GM23338 (cell line): ENCODE results near the gene NEU3. TPM values are rescaled to one million over a fixed set of nuclear protein-coding genes. Genes with fewer than 3 reads are reported as not detected.

Experiments
- ATAC-seq: fragments of 200-7000 bp; cut with Tn5 transposase; 3 replicates; pipeline ENCODE4 v1.9.1; 2020
- DNase-seq: peaks from one replicate; pipeline ENCODE4 v3.0.0-alpha.2; 2015; ENCODE audit warnings: low spot score
- H2AFZ ChIP-seq: fragments of 200-600 bp; sonication (generic); 2 replicates; pipeline ENCODE4 v1.8.0; 2016; ENCODE audit warnings: antibody characterized with exemption, mild to moderate bottlenecking, moderate library complexity
- H3F3A ChIP-seq: fragments of 200-600 bp; sonication (generic); replicated peaks from 2 replicates; pipeline ENCODE4 v1.8.0; 2017; ENCODE audit warnings: antibody characterized with exemption, mixed run types, low read depth
- H3K27ac ChIP-seq: fragments of 200-600 bp; sonication (generic); 2 replicates; pipeline ENCODE4 v1.6.1; 2016; ENCODE audit warnings: low read depth
- H3K27me3 ChIP-seq: fragments of 200-600 bp; sonication (generic); 2 replicates; pipeline ENCODE4 v1.8.0; 2016; ENCODE audit warnings: mild to moderate bottlenecking, mixed run types, moderate library complexity; ENCODE audit not compliant: insufficient read depth
- H3K36me3 ChIP-seq: fragments of 200-600 bp; sonication (generic); 2 replicates; pipeline ENCODE4 v1.8.0; 2016; ENCODE audit warnings: mild to moderate bottlenecking; ENCODE audit not compliant: insufficient read depth
- H3K4me1 ChIP-seq: fragments of 200-600 bp; sonication (generic); 2 replicates; pipeline ENCODE4 v1.8.0; 2016; ENCODE audit warnings: mild to moderate bottlenecking, moderate library complexity; ENCODE audit not compliant: insufficient read depth
- H3K4me2 ChIP-seq: fragments of 200-600 bp; sonication (generic); 2 replicates; pipeline ENCODE4 v1.7.1; 2017; ENCODE audit warnings: mixed run types
- H3K4me3 ChIP-seq: fragments of 200-600 bp; sonication (generic); 2 replicates; pipeline ENCODE4 v1.6.1; 2016; ENCODE audit warnings: mixed run types
- H3K79me2 ChIP-seq: fragments of 200-600 bp; sonication (generic); replicated peaks from 2 replicates; pipeline ENCODE4 v1.8.0; 2017; ENCODE audit warnings: mild to moderate bottlenecking; ENCODE audit not compliant: insufficient read depth
- H3K9me2 ChIP-seq: fragments of 200-600 bp; sonication (generic); 2 replicates; pipeline ENCODE4 v1.8.0; 2017; ENCODE audit not compliant: insufficient read depth
- H4K20me1 ChIP-seq: fragments of 200-600 bp; sonication (generic); replicated peaks from 2 replicates; pipeline ENCODE4 v1.8.0; 2017; ENCODE audit warnings: mild to moderate bottlenecking; ENCODE audit not compliant: insufficient read depth
- H3K27ac Mint-ChIP-seq: 2 replicates; pipeline ENCODE4 v1.8.0; 2020; ENCODE audit warnings: inconsistent platforms, mild to moderate bottlenecking, moderate library complexity, mixed read lengths
- H3K27me3 Mint-ChIP-seq: 3 replicates; pipeline ENCODE4 v1.8.0; 2022; ENCODE audit warnings: low read depth, mild to moderate bottlenecking, moderate library complexity, mixed read lengths, inconsistent platforms; ENCODE audit not compliant: insufficient read depth, poor library complexity
- H3K36me3 Mint-ChIP-seq: 3 replicates; pipeline ENCODE4 v1.8.0; 2021; ENCODE audit warnings: low read depth, mild to moderate bottlenecking, inconsistent platforms, moderate library complexity, mixed read lengths
- H3K4me1 Mint-ChIP-seq: 3 replicates; pipeline ENCODE4 v1.8.0; 2020; ENCODE audit warnings: mild to moderate bottlenecking, inconsistent platforms, mixed read lengths
- H3K4me3 Mint-ChIP-seq: 3 replicates; pipeline ENCODE4 v1.8.0; 2021; ENCODE audit warnings: moderate library complexity, mild to moderate bottlenecking, inconsistent platforms, mixed read lengths
- H3K9me3 Mint-ChIP-seq: 3 replicates; pipeline ENCODE4 v1.8.0; 2020; ENCODE audit warnings: moderate library complexity, mild to moderate bottlenecking, inconsistent platforms, mixed read lengths
- CREB1 ChIP-seq: fragments of 250-450 bp; sonication (Bioruptor Pico); IDR thresholded peaks from 2 replicates; pipeline ENCODE4 v1.5.0; 2020; ENCODE audit warnings: low read depth, mild to moderate bottlenecking, moderate library complexity
- ETS1 ChIP-seq: IDR thresholded peaks from 2 replicates; pipeline ENCODE4 v1.6.1; 2016; ENCODE audit warnings: antibody characterized with exemption
- EZH2 ChIP-seq: fragments of 200-600 bp; sonication (generic); IDR thresholded peaks from one replicate; pipeline ENCODE4 v1.8.0; 2017; ENCODE audit warnings: antibody characterized with exemption, mild to moderate bottlenecking, low read depth; ENCODE audit not compliant: unreplicated experiment
- EZH2phosphoT487 ChIP-seq: fragments of 200-600 bp; sonication (generic); IDR thresholded peaks from one replicate; pipeline ENCODE4 v1.8.1; 2018; ENCODE audit warnings: antibody characterized with exemption; ENCODE audit not compliant: unreplicated experiment
- JUNB ChIP-seq: IDR thresholded peaks from one replicate; pipeline ENCODE4 v1.6.1; 2016; ENCODE audit warnings: antibody characterized with exemption; ENCODE audit not compliant: unreplicated experiment
- NANOG ChIP-seq: IDR thresholded peaks from 2 replicates; pipeline ENCODE4 v1.6.1; 2016; ENCODE audit warnings: antibody characterized with exemption, borderline replicate concordance
- POLR2AphosphoS5 ChIP-seq: IDR thresholded peaks from 2 replicates; pipeline ENCODE4 v1.6.1; 2016; ENCODE audit warnings: antibody characterized with exemption, low read depth
- STAT1 ChIP-seq: IDR thresholded peaks from one replicate; pipeline ENCODE4 v1.6.1; 2016; ENCODE audit warnings: antibody characterized with exemption; ENCODE audit not compliant: unreplicated experiment
- ZNF114 ChIP-seq: fragments of 250-450 bp; sonication (Bioruptor Pico); IDR thresholded peaks from 2 replicates; pipeline ENCODE4 v1.5.0; 2020; ENCODE audit warnings: mild to moderate bottlenecking, moderate library complexity
- ZNF331 ChIP-seq: fragments of 250-450 bp; sonication (Bioruptor Pico); IDR thresholded peaks from 2 replicates; pipeline ENCODE4 v1.5.0; 2020; ENCODE audit warnings: low read depth, mild to moderate bottlenecking, moderate library complexity
- polyA plus RNA-seq: library from polyadenylated mRNA; unstranded; fragments of >200 nt; fragmentation: Nextera tagmentation; extraction: Ambion mirVana; gene quantifications from 2 replicates; pipeline ENCODE4 v1.2.1, GENCODE V29; 2016
- total RNA-seq: library from RNA; depleted of rRNA; stranded (reverse); fragments of >200 nt; shearing (Covaris generic); gene quantifications from 2 replicates; pipeline ENCODE4 v1.2.3, GENCODE V29; 2014
- TF ChIP-seq, protein P1 (sequence below): IDR thresholded peaks from one replicate; pipeline ENCODE4 v1.6.1; 2018; ENCODE audit warnings: antibody characterized with exemption; ENCODE audit not compliant: unreplicated experiment
- TF ChIP-seq, protein P2 (sequence below): fragments of 250-450 bp; sonication (Bioruptor Pico); IDR thresholded peaks from 2 replicates; pipeline ENCODE4 v1.5.0; 2020; ENCODE audit warnings: mild to moderate bottlenecking, moderate library complexity
- TF ChIP-seq, protein P3 (sequence below), 2 experiments: fragments of 200-600 bp in 1 of 2; sonication (generic) in 1 of 2; conservative IDR thresholded peaks; 2 replicates each; pipeline versions ENCODE4 v1.5.1 to v1.6.1; 2016 to 2017; ENCODE audit warnings: antibody characterized with exemption in 2 of 2, low read depth in 2 of 2, mild to moderate bottlenecking in 2 of 2, moderate library complexity in 1 of 2

NEU3 gene
- total and polyA plus RNA-seq, 2 experiments from 2014 or later: 2.8 to 25.9 TPM

- TF ChIP-seq, protein P1, sequence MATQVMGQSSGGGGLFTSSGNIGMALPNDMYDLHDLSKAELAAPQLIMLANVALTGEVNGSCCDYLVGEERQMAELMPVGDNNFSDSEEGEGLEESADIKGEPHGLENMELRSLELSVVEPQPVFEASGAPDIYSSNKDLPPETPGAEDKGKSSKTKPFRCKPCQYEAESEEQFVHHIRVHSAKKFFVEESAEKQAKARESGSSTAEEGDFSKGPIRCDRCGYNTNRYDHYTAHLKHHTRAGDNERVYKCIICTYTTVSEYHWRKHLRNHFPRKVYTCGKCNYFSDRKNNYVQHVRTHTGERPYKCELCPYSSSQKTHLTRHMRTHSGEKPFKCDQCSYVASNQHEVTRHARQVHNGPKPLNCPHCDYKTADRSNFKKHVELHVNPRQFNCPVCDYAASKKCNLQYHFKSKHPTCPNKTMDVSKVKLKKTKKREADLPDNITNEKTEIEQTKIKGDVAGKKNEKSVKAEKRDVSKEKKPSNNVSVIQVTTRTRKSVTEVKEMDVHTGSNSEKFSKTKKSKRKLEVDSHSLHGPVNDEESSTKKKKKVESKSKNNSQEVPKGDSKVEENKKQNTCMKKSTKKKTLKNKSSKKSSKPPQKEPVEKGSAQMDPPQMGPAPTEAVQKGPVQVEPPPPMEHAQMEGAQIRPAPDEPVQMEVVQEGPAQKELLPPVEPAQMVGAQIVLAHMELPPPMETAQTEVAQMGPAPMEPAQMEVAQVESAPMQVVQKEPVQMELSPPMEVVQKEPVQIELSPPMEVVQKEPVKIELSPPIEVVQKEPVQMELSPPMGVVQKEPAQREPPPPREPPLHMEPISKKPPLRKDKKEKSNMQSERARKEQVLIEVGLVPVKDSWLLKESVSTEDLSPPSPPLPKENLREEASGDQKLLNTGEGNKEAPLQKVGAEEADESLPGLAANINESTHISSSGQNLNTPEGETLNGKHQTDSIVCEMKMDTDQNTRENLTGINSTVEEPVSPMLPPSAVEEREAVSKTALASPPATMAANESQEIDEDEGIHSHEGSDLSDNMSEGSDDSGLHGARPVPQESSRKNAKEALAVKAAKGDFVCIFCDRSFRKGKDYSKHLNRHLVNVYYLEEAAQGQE: no peak
- no peak for TF ChIP-seq EZH2
- no peak for TF ChIP-seq ZNF331 (CRISPR knock-in tag)
These were observed 22.1 kb upstream of the NEU3 start (continued) for GRCh38 chr11:74966651-74967050.

DNA sequence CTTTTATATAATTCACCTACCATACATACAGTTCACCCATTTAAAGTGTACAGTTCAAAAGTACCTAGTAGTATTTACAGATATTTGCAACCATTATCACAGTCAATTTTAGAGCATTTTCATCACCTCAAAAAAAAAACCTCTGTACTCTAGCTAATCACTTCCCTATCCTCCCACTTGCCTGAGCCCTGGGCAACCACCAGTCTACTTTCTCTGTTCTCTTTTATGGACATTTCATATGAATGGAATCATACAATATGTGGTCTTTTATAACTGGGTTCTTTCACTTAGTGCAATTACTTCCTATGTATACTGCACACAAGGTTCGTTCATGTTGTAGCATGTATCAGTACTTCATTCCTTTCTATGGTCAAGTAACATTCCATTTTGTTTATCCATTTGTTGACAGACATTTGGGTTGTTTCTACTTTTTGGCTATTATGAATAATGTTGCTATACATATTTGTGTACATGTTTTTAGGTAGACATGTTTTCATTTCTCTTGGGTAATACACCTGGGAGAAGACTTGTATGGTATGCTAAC lies 17.8 kb upstream of the NEU3 start:
- Histone ChIP-seq H3K27me3 (no peaks in the 10 kb centered on the region), H3K36me3 (peaks cover 27% of the 10 kb centered on the region), H3K4me2 (no peak overlapping the region), H3F3A (no peaks in the 10 kb centered on the region), H3K79me2 (peaks cover 4% of the 10 kb centered on the region; the same call in 1 of the 2 replicates), H3K9me2 (no peaks in the 10 kb centered on the region), H4K20me1 (peaks cover 23% of the 10 kb centered on the region), H3K27ac (no peak overlapping the region), H3K4me3 (no peak overlapping the region), H3K4me1 (no peaks in the 10 kb centered on the region), H2AFZ (no peak overlapping the region)
- H3K27ac Mint-ChIP-seq: no peak overlapping the region
- H3K4me3 Mint-ChIP-seq: no peak overlapping the region
- H3K36me3 Mint-ChIP-seq: peaks cover 43% of the 10 kb centered on the region
- peaks cover 2% of the 10 kb centered on the region for H3K27me3 Mint-ChIP-seq
- ATAC-seq: no peak
- H3K9me3 Mint-ChIP-seq: no peaks in the 10 kb centered on the region; the same call in 1 of the 3 replicates
- no peak for DNase-seq
- H3K4me1 Mint-ChIP-seq: no peaks in the 10 kb centered on the region
- TF ChIP-seq JUNB: no peak
- TF ChIP-seq EZH2: no peak
- TF ChIP-seq ETS1: no peak
- TF ChIP-seq ZNF331 (CRISPR knock-in tag): no peak
- TF ChIP-seq, protein P2, sequence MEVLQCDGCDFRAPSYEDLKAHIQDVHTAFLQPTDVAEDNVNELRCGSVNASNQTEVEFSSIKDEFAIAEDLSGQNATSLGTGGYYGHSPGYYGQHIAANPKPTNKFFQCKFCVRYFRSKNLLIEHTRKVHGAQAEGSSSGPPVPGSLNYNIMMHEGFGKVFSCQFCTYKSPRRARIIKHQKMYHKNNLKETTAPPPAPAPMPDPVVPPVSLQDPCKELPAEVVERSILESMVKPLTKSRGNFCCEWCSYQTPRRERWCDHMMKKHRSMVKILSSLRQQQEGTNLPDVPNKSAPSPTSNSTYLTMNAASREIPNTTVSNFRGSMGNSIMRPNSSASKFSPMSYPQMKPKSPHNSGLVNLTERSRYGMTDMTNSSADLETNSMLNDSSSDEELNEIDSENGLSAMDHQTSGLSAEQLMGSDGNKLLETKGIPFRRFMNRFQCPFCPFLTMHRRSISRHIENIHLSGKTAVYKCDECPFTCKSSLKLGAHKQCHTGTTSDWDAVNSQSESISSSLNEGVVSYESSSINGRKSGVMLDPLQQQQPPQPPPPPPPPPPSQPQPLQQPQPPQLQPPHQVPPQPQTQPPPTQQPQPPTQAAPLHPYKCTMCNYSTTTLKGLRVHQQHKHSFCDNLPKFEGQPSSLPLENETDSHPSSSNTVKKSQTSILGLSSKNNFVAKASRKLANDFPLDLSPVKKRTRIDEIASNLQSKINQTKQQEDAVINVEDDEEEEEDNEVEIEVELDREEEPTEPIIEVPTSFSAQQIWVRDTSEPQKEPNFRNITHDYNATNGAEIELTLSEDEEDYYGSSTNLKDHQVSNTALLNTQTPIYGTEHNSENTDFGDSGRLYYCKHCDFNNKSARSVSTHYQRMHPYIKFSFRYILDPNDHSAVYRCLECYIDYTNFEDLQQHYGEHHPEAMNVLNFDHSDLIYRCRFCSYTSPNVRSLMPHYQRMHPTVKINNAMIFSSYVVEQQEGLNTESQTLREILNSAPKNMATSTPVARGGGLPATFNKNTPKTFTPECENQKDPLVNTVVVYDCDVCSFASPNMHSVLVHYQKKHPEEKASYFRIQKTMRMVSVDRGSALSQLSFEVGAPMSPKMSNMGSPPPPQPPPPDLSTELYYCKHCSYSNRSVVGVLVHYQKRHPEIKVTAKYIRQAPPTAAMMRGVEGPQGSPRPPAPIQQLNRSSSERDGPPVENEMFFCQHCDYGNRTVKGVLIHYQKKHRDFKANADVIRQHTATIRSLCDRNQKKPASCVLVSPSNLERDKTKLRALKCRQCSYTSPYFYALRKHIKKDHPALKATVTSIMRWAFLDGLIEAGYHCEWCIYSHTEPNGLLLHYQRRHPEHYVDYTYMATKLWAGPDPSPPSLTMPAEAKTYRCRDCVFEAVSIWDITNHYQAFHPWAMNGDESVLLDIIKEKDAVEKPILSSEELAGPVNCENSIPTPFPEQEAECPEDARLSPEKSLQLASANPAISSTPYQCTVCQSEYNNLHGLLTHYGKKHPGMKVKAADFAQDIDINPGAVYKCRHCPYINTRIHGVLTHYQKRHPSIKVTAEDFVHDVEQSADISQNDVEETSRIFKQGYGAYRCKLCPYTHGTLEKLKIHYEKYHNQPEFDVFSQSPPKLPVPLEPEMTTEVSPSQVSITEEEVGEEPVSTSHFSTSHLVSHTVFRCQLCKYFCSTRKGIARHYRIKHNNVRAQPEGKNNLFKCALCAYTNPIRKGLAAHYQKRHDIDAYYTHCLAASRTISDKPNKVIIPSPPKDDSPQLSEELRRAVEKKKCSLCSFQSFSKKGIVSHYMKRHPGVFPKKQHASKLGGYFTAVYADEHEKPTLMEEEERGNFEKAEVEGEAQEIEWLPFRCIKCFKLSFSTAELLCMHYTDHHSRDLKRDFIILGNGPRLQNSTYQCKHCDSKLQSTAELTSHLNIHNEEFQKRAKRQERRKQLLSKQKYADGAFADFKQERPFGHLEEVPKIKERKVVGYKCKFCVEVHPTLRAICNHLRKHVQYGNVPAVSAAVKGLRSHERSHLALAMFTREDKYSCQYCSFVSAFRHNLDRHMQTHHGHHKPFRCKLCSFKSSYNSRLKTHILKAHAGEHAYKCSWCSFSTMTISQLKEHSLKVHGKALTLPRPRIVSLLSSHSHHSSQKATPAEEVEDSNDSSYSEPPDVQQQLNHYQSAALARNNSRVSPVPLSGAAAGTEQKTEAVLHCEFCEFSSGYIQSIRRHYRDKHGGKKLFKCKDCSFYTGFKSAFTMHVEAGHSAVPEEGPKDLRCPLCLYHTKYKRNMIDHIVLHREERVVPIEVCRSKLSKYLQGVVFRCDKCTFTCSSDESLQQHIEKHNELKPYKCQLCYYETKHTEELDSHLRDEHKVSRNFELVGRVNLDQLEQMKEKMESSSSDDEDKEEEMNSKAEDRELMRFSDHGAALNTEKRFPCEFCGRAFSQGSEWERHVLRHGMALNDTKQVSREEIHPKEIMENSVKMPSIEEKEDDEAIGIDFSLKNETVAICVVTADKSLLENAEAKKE (CRISPR knock-in tag): no peak
- TF ChIP-seq, protein P3, sequence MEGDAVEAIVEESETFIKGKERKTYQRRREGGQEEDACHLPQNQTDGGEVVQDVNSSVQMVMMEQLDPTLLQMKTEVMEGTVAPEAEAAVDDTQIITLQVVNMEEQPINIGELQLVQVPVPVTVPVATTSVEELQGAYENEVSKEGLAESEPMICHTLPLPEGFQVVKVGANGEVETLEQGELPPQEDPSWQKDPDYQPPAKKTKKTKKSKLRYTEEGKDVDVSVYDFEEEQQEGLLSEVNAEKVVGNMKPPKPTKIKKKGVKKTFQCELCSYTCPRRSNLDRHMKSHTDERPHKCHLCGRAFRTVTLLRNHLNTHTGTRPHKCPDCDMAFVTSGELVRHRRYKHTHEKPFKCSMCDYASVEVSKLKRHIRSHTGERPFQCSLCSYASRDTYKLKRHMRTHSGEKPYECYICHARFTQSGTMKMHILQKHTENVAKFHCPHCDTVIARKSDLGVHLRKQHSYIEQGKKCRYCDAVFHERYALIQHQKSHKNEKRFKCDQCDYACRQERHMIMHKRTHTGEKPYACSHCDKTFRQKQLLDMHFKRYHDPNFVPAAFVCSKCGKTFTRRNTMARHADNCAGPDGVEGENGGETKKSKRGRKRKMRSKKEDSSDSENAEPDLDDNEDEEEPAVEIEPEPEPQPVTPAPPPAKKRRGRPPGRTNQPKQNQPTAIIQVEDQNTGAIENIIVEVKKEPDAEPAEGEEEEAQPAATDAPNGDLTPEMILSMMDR (conservative IDR thresholded peaks at IDR 0.05; ENCODE audit: low read depth in 2 of 2): no peak
- no peak for TF ChIP-seq EZH2phosphoT487
- TF ChIP-seq POLR2AphosphoS5: no peak
- TF ChIP-seq STAT1: no peak
- TF ChIP-seq CREB1 (CRISPR knock-in tag): no peak
- no peak for TF ChIP-seq ZNF114 (CRISPR knock-in tag)
- TF ChIP-seq NANOG: no peak
